ENCODE data around the gene PADI3. TPM values are rescaled to one million over a fixed set of nuclear protein-coding genes. Genes with fewer than 3 reads are reported as not detected.
A peak's percentile ranks its signal among the peaks of the same experiment; 100 is the strongest.

Gene PADI3
- polyA plus RNA-seq, 2 of the 4 experiments (the other 2 are of a cell fraction), result 0.99 to 2.4 TPM

- POLR2A ChIA-PET, result interaction anchor here (0.7 kb wide), 1 partner anchor 146 kb away, joined by 8 read pairs; no protein-coding TSS in a partner anchor
- Histone ChIP-seq H3K4me2 (no peak overlapping the region), H3K27ac (peak overlapping the region in 1 of 2 experiments; percentile 86; a peak in 3 of 6 replicates), H3K9me3 (no peaks in the 10 kb centered on the region), H3K4me1 (peaks cover 41% of the 10 kb centered on the region), H3K4me3 (no peak overlapping the region)
- CTCF ChIA-PET, result interaction anchor here (0.6 to 3.4 kb wide), 10 partner anchors 10 to 226 kb away, joined by 3 to 17 read pairs (median 4); no protein-coding TSS in a partner anchor
- no peak for FAIRE-seq
- TF ChIP-seq PBX3 (IDR thresholded peaks at IDR 0.05) (no peak), HDAC2 (IDR thresholded peaks at IDR 0.05) (no peak), RFX5 (IDR thresholded peaks at IDR 0.05) (no peak), HOXB5 (CRISPR knock-in tag; IDR thresholded peaks at IDR 0.05) (no peak), CBX8 (IDR thresholded peaks at IDR 0.05) (no peak), BCL3 (IDR thresholded peaks at IDR 0.05) (no peak), TFCP2L1 (CRISPR knock-in tag; IDR thresholded peaks at IDR 0.05) (no peak), GATA3 (IDR thresholded peaks at IDR 0.05; ENCODE audit: borderline replicate concordance) (no peak), CHD2 (IDR thresholded peaks at IDR 0.05; ENCODE audit: low read length, partially characterized antibody) (no peak), HES2 (IDR thresholded peaks at IDR 0.05) (no peak), BHLHE40 (IDR thresholded peaks at IDR 0.05; ENCODE audit: low read depth, low read length) (no peak), HOXB13 (CRISPR knock-in tag; IDR thresholded peaks at IDR 0.05; ENCODE audit: low read depth) (no peak), KDM1A (IDR thresholded peaks at IDR 0.05; ENCODE audit: low read depth) (no peak), POLR2A (IDR thresholded peaks at IDR 0.05; ENCODE audit: low read length) (no peak), ZC3H11A (IDR thresholded peaks at IDR 0.05) (no peak), MAFK (IDR thresholded peaks at IDR 0.05; ENCODE audit: partially characterized antibody) (no peak), KDM5A (IDR thresholded peaks at IDR 0.05) (no peak), RAD21 (conservative IDR thresholded peaks at IDR 0.05 in 1 of 2, IDR thresholded peaks at IDR 0.05 in 1 of 2) (no peak), REST (IDR thresholded peaks at IDR 0.05) (no peak)
- WGBS (ENCODE audit: missing lambda C conversion rate), result 89% methylated on average over 4 of the region's 6 CpGs
- ATAC-seq, result no peak
- DNase-seq (ENCODE audit: low read depth in 1 of 2, low spot score in 1 of 2), result no peak
Observed at GRCh38 chr1:17272066-17272465, 23.2 kb downstream of the PADI3 start.

- ChIA-PET CTCF (interaction anchor here (0.9 to 4.6 kb wide), 10 partner anchors 14 to 212 kb away, joined by 3 to 43 read pairs (median 14); no protein-coding TSS in a partner anchor), POLR2A (no interaction called here)
- Histone ChIP-seq H3K27ac (peak overlapping the region; percentile 33 to 86; a peak in 4 of 6 replicates), H3K4me3 (no peak overlapping the region), H3K4me2 (no peak overlapping the region), H3K9me3 (no peaks in the 10 kb centered on the region), H3K4me1 (peaks cover 46% of the 10 kb centered on the region)
- FAIRE-seq (no peak), ATAC-seq (no peak), DNase-seq (ENCODE audit: low read depth in 1 of 2, low spot score in 1 of 2) (no peak)
- 78% methylated on average over 4 of the region's 4 CpGs for WGBS (ENCODE audit: missing lambda C conversion rate)
- TF ChIP-seq FOSB (CRISPR knock-in tag; IDR thresholded peaks at IDR 0.05), result no peak
- no peak for TF ChIP-seq RAD21 (conservative IDR thresholded peaks at IDR 0.05 in 1 of 2, IDR thresholded peaks at IDR 0.05 in 1 of 2)
- TF ChIP-seq ZFP36 (IDR thresholded peaks at IDR 0.05; ENCODE audit: borderline replicate concordance, partially characterized antibody), result no peak
- TF ChIP-seq FOSL2 (IDR thresholded peaks at IDR 0.05), result no peak
- TF ChIP-seq FOSL2 (CRISPR knock-in tag; IDR thresholded peaks at IDR 0.05), result no peak
- no peak for TF ChIP-seq RCOR1 (IDR thresholded peaks at IDR 0.05; ENCODE audit: low read depth, low read length)
- TF ChIP-seq CBX2 (IDR thresholded peaks at IDR 0.05; ENCODE audit: borderline replicate concordance, low read depth), result no peak
- no peak for TF ChIP-seq JUN (IDR thresholded peaks at IDR 0.05)
- TF ChIP-seq REST (IDR thresholded peaks at IDR 0.05), result no peak
- TF ChIP-seq PHF8 (IDR thresholded peaks at IDR 0.05; ENCODE audit: borderline replicate concordance, low read depth), result no peak
- TF ChIP-seq RNF2 (IDR thresholded peaks at IDR 0.05; ENCODE audit: borderline replicate concordance, low read depth), result no peak
- no peak for TF ChIP-seq ZC3H11A (IDR thresholded peaks at IDR 0.05)
- no peak for TF ChIP-seq NR3C1 (IDR thresholded peaks at IDR 0.05)
- TF ChIP-seq POLR2AphosphoS2 (conservative IDR thresholded peaks at IDR 0.05; ENCODE audit: low read length), result no peak
- no peak for TF ChIP-seq GATA3 (IDR thresholded peaks at IDR 0.05; ENCODE audit: borderline replicate concordance)
- no peak for TF ChIP-seq KDM1A (IDR thresholded peaks at IDR 0.05; ENCODE audit: low read depth)
Observed at GRCh38 chr1:17272646-17273045, 23.7 kb downstream of the PADI3 start.

Measured in A549 (cell line).